ENCODE measurements around the gene TAL1.

Gene TAL1

GRCh38 chr1:47188791-47189785, 42.9 kb downstream of the TAL1 start:
- no peak for DNase-seq (ENCODE audit: low read depth in 2 of 2)

GRCh38 chr1:47187926-47188250, 44.1 kb downstream of the TAL1 start:
- no peak for DNase-seq (ENCODE audit: low read depth in 2 of 2)

- no peak for DNase-seq (ENCODE audit: low read depth in 2 of 2)
Observed at GRCh38 chr1:47187231-47187925, 44.6 kb downstream of the TAL1 start.

GRCh38 chr1:47186267-47187185, 45.5 kb downstream of the TAL1 start:
- DNase-seq (ENCODE audit: low read depth in 2 of 2), result no peak

GRCh38 chr1:47184822-47185677, 47.0 kb downstream of the TAL1 start:
- DNase-seq (ENCODE audit: low read depth in 2 of 2), result no peak

- no peak for DNase-seq (ENCODE audit: low read depth in 2 of 2)
Observed at GRCh38 chr1:47184090-47184821, 47.8 kb downstream of the TAL1 start.

- no peak for DNase-seq (ENCODE audit: low read depth in 2 of 2)
Observed at GRCh38 chr1:47183308-47184089, 48.5 kb downstream of the TAL1 start.

GRCh38 chr1:47182676-47183235, 49.3 kb downstream of the TAL1 start:
- DNase-seq (ENCODE audit: low read depth in 2 of 2), result no peak

GRCh38 chr1:47181955-47182675, 49.9 kb downstream of the TAL1 start:
- no peak for DNase-seq (ENCODE audit: low read depth in 2 of 2)

- DNase-seq (ENCODE audit: low read depth in 2 of 2), result no peak
Observed at GRCh38 chr1:47181095-47181954, 50.7 kb downstream of the TAL1 start.

- DNase-seq (ENCODE audit: low read depth in 2 of 2), result no peak
Observed at GRCh38 chr1:47180603-47181094, 51.4 kb downstream of the TAL1 start.

- no peak for DNase-seq (ENCODE audit: low read depth in 2 of 2)
Observed at GRCh38 chr1:47179988-47180563, 51.9 kb downstream of the TAL1 start.

- peak; percentile 74 to 76 for DNase-seq (ENCODE audit: low read depth in 2 of 2)
Observed at GRCh38 chr1:47179017-47179987, 52.7 kb downstream of the TAL1 start.

GRCh38 chr1:47178654-47179016, 53.4 kb downstream of the TAL1 start:
- no peak for DNase-seq (ENCODE audit: low read depth in 2 of 2)

GRCh38 chr1:47178020-47178419, 54.0 kb downstream of the TAL1 start:
- no peak for DNase-seq (ENCODE audit: low read depth in 2 of 2)
